Forelimb muscle (tissue), 1 donor: Measurements from ENCODE around the gene NANS. TPM values are rescaled to one million over a fixed set of nuclear protein-coding genes. Genes with fewer than 3 reads are reported as not detected.

Experiments
- DNase-seq: peaks from one replicate; pipeline ENCODE4 v3.0.0-alpha.2; 2013; ENCODE audit warnings: low read depth
- polyA plus RNA-seq: library from polyadenylated mRNA; unstranded; fragments of 120-200 nt; gene quantifications from one replicate; pipeline ENCODE4 v1.2.1, GENCODE V29; 2013; ENCODE audit not compliant: insufficient read length

Gene NANS
- polyA plus RNA-seq, 1 donor, result 32.2 TPM

DNA sequence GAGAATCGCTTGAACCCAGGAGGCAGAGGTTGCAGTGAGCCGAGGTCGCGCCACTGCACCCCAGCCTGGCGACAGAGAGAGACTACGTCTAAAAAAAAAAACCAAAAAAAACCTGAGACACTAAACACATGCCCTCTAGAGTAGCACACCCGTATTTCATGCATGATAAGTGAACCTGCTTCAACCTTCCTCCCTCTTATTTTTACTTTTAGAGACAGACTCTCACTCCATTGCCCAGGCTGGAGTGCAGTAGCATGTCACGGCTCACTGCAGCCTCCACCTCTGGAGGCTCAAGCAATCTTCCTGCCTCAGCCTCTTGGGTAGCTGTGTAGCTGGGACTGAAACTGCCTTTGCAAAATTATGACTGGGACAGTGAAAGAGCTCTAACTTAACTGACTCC lies 17.6 kb upstream of the NANS start:
- no peak for DNase-seq

- DNase-seq, result no peak
These were observed 16.9 kb upstream of the NANS start for GRCh38 chr9:98039607-98040017.

- DNase-seq, result no peak
These were observed 16.3 kb upstream of the NANS start for GRCh38 chr9:98040212-98040611.

DNA sequence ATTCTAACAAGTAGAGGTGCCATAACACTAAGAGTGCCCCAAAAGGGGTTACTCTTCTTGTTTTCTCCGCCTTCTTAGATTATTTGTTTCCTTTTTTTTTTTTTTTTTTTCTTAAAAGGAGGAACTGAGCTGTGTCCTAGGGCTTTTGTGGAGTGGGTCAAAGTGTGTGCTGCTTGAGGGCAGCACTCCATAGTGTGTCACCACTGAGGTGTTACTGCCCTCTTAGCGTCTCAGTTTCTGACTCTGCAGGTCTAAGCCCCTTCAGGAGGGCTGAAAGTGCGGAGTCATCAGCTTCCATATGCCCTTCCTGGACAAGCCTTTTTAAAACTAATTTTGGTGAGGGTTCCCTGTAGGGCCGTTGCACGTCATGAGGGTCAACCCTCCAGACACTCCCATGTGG lies 12.6 kb upstream of the NANS start:
- no peak for DNase-seq

GRCh38 chr9:98045234-98046179 lies 11.0 kb upstream of the NANS start:
- no peak for DNase-seq

DNA sequence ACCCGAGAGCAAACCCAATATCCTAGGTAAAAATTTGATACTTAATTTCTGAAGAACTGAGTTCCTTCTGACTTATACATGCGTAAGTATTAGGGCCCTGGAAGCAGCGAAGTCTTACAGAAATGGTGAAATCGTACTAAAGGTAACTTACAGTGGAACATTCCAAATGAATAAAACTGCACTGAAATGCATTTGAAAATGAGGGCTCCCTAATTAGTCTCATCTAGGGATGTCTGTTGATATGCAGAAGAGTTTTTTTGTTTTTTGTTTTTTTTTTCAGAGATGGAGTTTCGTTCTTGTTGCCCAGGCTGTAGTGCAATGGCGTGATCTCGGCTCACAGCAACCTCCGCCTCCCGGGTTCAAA lies 10.4 kb upstream of the NANS start:
- DNase-seq, result no peak

- DNase-seq, result no peak
These were observed 9.5 kb upstream of the NANS start for GRCh38 chr9:98047002-98047401.

- no peak for DNase-seq
These were observed 7.1 kb upstream of the NANS start for GRCh38 chr9:98049288-98050072.

GRCh38 chr9:98050351-98050750 lies 6.2 kb upstream of the NANS start:
- DNase-seq, result no peak

DNA sequence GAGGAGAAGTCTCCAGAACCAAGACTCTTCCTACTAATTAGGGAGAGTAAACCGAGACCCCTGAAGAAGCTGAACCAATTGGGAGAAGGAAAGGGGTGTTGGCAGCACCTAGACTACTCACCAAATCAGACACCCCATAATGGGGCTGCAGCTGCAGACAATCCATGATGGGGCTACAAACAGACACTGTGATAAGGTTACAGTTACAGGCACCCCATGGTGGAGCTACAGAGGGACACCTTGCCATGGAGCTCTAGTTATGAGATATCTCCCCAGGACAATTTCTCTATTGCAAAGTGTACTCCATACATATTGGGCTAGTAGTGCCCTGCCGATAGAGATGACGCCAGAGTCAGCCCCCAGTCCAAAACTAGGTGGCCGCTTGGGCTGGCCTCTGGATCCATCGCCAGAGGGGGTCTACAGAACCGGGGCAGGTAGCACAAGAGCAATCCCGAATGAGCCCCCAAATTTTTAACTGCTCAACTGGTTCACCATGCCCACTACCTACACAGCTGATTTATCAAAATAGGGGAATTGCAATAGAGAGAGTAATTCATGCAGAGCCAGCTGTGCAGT lies 2.1 kb upstream of the NANS start:
- no peak for DNase-seq

DNA sequence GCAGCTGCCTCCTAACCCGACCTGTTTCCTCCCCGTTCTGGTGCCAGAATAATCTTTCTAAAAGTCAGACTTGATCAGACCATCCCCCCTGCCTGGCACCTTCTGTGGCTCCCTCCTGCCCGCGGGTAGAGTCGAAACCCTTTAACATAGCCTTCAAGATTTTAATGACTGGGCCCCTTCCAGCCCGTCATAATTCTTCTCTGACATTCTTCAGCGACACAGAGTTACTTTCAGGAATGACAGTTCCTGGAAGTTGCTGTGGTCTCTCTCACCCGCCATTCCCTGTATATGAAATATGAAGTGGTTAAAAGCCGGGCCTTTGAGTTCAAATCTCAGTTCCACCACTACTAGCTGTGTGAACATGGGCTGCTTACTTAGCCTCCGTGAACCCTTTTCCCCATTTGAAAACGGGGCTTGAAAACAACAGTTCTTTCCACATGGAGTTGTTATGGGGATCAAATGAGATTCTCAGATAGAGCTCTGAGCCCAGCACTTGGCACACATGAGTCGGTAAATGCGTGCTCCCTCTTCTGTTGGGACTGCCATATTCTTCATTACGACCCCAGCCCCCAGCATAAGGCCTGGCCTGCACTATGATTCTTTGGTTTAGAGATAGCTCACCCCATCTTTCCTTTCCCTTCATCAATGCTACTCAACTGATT lies 737 bp downstream of the NANS start:
- DNase-seq, result no peak

GRCh38 chr9:98062161-98062560 lies 5.6 kb downstream of the NANS start:
- no peak for DNase-seq

GRCh38 chr9:98064623-98065392 lies 8.3 kb downstream of the NANS start:
- no peak for DNase-seq

- no peak for DNase-seq
These were observed 9.7 kb downstream of the NANS start for GRCh38 chr9:98066235-98066634.

GRCh38 chr9:98067184-98067583 lies 10.7 kb downstream of the NANS start:
- no peak for DNase-seq

GRCh38 chr9:98069551-98069950 lies 13.0 kb downstream of the NANS start:
- no peak for DNase-seq

DNA sequence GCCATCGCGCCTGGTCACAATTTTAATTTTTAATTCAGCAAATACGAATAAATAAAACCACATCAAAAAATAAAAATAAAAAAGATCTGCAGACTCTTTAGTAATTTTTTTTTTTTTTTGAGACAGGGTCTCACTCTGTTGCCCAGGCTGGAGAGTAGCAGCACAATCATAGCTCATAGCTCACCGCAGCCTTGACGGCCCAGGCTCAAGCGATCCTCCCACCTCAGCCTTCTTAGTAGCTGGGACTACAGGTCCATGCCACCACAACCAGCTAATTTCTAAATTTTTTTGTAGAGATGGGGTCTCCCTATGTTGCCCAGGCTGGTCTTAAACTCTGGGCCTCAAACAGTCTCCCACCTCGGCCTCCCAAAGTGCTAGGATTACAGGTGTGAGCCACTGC lies 14.2 kb downstream of the NANS start:
- DNase-seq, result no peak

GRCh38 chr9:98071737-98072136 lies 15.2 kb downstream of the NANS start:
- DNase-seq, result no peak

- no peak for DNase-seq
These were observed 17.8 kb downstream of the NANS start for GRCh38 chr9:98074115-98074990.

GRCh38 chr9:98075332-98075805 lies 18.8 kb downstream of the NANS start:
- DNase-seq, result no peak
